Activated CD4-positive, CD25-positive, alpha-beta regulatory T cell (primary cell): ENCODE measurements around the gene TMTC4.

Source experiments
- DNase-seq, 4 experiments: peaks; one replicate each; lab custom pipeline; 2025; lab: John Stamatoyannopoulos, UW

Gene TMTC4

GRCh38 chr13:100666124-100666523 lies 8.5 kb downstream of the TMTC4 start:
- DNase-seq: no peak

DNA sequence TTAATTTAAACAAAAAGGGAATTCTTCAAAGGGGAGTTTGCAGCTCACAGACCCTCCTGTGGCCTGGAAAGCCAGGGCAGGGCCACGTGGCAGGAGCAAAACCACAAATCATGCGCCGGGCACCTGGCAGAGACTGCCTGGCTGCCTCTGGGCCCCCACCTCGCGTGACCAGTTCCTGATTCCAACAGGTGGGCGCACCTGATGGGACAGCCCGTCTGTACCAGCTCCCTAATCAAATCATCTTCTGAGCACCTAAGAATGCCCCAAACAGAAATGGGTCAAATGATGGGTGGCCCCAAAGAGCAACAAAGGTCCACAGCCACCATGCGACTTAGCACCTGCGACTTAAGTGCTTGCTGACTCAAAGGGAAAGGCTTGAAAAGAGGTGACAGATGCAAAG lies 9.2 kb downstream of the TMTC4 start:
- no peak for DNase-seq

DNA sequence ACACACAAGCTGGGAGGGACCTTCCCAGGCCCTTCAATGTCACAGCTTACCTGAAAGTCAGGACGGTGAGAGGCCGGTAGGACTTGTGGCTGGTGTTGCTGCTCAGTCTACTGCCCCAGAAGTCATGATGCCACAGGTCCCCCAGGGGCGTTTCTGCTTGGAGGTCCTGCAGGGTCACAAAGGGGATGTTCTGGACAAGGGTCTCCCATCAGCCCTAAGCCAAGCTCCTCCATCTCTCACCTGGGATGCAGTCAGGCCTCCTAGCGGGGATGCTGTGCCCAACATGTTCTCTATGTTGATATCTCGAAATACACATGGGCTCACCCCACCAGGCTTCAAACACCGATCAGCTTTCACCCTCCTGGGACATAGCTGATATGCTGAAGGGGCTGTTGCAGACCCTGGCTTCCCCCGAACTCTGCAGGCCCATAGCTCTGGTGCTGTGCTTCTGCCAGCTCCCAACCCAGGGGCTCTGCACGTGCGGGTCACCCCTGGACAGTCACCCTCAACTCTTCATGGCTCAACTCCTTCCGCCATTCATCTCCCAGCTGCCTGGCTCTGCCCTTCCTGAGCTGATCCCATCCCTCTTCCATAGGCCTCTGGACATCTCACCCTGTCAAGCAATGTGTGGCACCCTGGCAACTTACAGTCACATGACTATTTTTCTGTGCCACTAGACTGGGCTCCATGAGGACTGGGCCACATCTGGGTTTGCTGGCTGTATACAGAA lies 10.3 kb downstream of the TMTC4 start:
- DNase-seq: no peak

GRCh38 chr13:100662468-100663211 lies 12.0 kb downstream of the TMTC4 start:
- no peak for DNase-seq

GRCh38 chr13:100660761-100661160 lies 13.8 kb downstream of the TMTC4 start:
- no peak for DNase-seq

DNA sequence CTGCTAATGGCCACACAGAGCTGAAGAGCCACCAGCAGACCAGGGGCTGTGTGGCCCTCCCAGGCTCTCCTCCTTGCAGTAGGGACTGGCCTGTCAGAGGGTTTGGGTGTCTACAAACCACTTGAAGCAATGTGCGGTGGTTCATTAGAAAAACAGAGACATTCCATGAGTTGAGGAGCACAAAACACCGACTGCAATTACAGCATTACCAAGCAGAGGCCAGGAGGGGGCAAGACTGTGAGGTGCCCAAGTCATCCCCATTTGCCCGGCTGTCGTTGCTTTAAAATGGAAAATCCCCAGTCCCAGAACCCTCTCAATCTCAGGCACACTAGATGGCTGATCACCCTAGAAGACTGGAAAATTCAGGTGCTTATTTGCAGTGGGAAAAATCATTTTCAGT lies 15.0 kb downstream of the TMTC4 start:
- DNase-seq: no peak

- no peak for DNase-seq
Observed at GRCh38 chr13:100658363-100658762, 16.2 kb downstream of the TMTC4 start.

DNA sequence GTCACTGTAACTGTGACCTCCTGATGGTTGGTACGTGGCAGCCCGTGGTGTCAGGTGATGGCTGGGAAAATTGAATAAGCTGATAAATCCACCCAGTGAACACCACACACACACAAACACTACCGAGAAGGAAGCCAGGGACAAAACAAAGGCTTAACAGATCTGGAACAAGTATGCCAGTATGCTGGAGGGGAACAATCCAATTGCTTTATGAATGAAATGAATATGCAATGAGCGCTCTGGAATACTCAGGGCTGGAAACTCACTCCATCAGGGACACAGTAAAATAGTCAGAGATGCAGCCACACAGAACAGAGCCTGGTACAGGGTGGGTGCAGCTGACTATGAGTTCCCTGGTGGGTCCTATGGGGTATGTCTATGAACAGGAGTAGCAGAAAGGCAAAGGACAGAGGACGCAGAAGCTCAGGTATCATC lies 16.7 kb downstream of the TMTC4 start:
- DNase-seq: no peak

DNA sequence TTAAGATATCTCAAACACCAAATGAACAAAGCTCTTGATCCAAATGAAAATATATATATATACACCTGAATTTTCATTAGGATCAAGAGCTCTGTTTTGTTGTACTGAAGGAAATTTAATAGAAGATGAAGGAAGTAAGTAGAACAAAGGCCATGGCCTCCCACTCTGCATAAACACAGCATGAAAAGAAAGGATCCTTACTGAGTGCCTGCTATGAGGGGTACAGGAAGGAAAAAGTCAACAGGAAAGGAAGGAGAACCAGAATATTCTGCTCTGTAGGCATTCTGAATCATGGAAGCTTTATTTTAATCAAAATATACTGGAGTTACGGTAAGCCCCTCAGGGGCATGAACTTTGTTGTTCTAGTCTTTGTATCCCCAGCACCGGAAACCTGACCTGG lies 22.1 kb downstream of the TMTC4 start:
- DNase-seq: no peak

GRCh38 chr13:100650326-100650725 lies 24.3 kb downstream of the TMTC4 start:
- DNase-seq: no peak

GRCh38 chr13:100648354-100648753 lies 26.2 kb downstream of the TMTC4 start:
- DNase-seq: no peak

- no peak for DNase-seq
Observed at GRCh38 chr13:100646871-100647270, 27.7 kb downstream of the TMTC4 start.

- no peak for DNase-seq
Observed at GRCh38 chr13:100646030-100646673, 28.4 kb downstream of the TMTC4 start.

GRCh38 chr13:100645382-100645781 lies 29.2 kb downstream of the TMTC4 start:
- DNase-seq: no peak

DNA sequence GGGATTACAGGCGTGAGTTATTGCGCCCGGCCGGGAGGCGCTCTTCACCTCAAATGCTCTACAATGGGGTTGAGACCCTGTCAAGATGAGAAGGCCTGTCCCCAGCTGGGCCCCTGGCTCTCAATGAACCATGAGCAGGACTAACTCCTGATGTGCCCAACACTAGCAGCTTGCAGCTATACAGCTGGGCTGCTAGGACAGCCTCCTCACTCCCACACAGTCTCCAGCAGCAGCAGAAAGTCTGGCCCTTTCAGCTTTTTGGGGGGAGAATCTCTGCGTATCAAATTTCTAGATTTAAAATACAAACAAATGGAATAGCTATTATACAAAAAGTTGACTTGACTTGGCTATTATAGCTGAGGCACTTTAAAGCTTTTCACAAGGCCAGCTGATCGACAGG lies 30.2 kb downstream of the TMTC4 start:
- DNase-seq: no peak

DNA sequence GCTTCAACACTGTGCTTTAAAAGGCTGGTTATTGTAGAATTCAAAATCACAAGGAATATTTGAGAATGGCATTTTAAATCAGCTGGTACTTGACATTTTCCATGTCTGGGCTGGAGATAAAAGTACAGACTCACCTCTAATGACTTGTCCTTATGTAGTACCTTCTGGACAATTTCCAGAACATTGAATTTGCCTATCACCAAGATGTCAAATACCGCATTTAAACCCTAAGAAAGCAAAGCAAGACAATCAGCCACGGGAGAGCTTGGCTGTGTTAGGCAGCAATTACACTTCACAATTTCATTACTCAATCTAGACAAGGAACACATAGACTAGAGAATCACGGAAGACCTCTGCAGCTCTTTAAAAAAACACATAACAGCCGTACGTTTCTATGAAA lies 36.8 kb downstream of the TMTC4 start:
- no peak for DNase-seq

DNA sequence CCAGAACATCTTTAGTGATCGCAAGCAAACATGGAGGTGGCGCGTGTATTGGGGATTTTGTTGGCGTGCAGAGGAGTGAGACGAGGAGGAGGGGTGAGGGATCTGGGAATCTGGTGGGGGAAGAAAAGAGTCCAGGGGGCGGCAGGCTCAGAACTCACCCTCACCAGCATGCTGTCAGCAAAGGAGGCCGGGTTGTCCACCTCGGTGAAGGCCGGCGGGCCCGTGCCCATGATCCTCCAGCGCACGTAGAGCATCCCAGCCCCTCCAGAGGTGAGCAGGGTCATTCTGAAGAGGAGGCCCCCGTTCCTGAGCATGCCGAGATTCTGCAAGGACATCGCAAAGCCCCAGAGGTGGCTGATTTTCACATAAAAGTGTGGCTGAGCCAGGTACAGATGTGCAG lies 37.2 kb downstream of the TMTC4 start:
- DNase-seq: no peak

DNA sequence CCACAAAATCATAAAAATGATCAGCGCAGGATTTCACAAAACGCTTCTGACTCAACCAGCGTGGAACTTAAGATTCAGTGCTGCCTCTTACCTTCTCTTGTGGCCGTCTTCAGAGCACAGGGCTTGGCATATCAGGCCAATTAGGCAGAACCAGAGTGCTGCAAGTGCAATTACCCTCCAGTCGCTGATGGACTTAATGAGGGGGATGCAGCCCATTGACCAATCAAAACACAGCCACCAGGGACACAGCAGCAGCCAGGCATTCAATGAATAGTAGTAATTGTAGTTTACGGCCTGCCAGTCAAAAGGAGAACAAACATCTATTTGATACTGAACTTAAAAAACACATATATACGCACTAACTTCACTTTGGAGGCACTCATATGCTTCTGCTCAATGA lies 38.2 kb downstream of the TMTC4 start:
- DNase-seq: no peak

DNA sequence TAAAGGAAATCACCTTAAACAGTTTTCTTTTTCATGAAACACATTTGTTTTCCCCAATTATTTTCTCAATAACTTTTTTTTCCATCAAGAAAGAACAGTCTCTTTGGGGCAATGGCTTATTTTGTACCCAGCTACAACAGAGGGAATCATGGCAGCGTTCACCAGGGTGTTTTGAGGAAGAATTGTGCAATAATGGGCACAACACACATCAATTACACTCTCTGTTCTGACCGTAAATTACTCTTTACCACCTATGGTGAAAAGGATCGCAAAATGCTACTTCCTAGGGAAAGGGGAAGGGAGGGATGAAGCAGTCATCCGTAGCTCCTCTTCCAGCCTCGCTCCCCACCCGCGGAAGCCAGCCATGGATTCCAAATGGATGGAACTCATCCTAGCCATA lies 38.6 kb downstream of the TMTC4 start:
- no peak for DNase-seq

DNA sequence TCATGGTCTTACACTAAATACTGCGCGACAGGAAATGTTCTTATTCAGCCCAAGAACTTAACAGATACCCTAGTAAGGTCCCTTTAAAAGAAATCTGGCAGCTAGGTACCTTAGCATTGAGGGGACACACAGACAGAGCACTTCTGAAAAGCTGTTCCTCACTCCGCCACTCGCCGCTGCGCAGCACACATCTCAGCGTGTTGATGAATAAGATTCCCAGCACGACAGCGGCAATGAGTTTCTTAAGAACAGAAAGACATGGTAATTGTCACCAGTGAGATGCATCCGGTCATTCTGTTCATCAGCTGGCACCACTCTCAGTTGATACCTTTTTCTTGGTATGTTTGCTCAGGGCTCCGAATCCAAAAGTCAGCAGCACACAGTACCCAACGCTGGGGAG lies 39.9 kb downstream of the TMTC4 start:
- no peak for DNase-seq

DNA sequence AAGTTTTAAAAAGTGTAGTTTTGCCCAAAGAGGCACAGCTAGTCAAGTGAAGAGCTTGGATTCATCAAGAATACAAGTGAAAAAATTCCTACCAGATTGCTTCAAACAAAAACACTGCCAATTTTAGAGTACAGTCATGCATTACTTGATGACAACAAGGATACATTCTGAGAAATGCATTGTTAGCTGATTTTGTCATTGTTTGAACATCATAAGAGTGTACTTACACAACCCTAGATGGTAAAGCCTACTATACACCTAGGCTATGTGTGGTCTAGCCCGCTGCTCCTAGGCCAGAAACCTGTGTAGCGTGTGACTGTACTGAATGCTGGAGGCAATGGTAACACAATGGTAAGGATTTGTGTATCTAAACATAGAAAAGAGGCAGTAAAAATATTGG lies 41.1 kb downstream of the TMTC4 start:
- DNase-seq: no peak

GRCh38 chr13:100630555-100630954 lies 44.0 kb downstream of the TMTC4 start:
- no peak for DNase-seq

GRCh38 chr13:100627120-100627519 lies 47.5 kb downstream of the TMTC4 start:
- no peak for DNase-seq
